Progenitor cell of endocrine pancreas (in vitro differentiated cells): ENCODE data around the gene ATF5. TPM values are rescaled to one million over a fixed set of nuclear protein-coding genes. Genes with fewer than 3 reads are reported as not detected.

Source experiments
- DNase-seq: peaks from one replicate; pipeline ENCODE4 v3.0.0; 2021; ENCODE audit warnings: low spot score; ENCODE audit not compliant: unreplicated experiment
- H3K27ac Mint-ChIP-seq: 2 replicates; pipeline ENCODE4 v1.8.0; 2021; ENCODE audit warnings: mild to moderate bottlenecking, moderate library complexity, mixed read lengths
- H3K27me3 Mint-ChIP-seq: 2 replicates; pipeline ENCODE4 v1.8.0; 2021; ENCODE audit warnings: mixed read lengths
- H3K36me3 Mint-ChIP-seq: 2 replicates; pipeline ENCODE4 v1.8.0; 2022; ENCODE audit warnings: mixed read lengths; ENCODE audit not compliant: insufficient read depth
- H3K4me1 Mint-ChIP-seq: 2 replicates; pipeline ENCODE4 v1.8.0; 2021; ENCODE audit warnings: low read depth, mixed read lengths
- H3K4me3 Mint-ChIP-seq: 2 replicates; pipeline ENCODE4 v1.8.0; 2021; ENCODE audit warnings: low read depth, mild to moderate bottlenecking, moderate library complexity, mixed read lengths
- H3K9me3 Mint-ChIP-seq: 2 replicates; pipeline ENCODE4 v1.8.0; 2021; ENCODE audit warnings: low read depth, mixed read lengths
- CTCF ChIP-seq: fragments of 200-600 bp; sonication (generic); IDR thresholded peaks from one replicate; pipeline ENCODE4 v1.5.0; 2021; ENCODE audit warnings: antibody characterized with exemption, mild to moderate bottlenecking; ENCODE audit not compliant: unreplicated experiment
- total RNA-seq: library from RNA; stranded (reverse); gene quantifications from 2 replicates; pipeline ENCODE4 v1.2.1, GENCODE V29; 2021

The ATF5 gene
- total RNA-seq, 1 donor from 2014 or later: 14.5 TPM

GRCh38 chr19:49952479-49952836 lies 23.5 kb downstream of the ATF5 start:
- H3K27me3 Mint-ChIP-seq: no peaks in the 10 kb centered on the region
- TF ChIP-seq CTCF: no peak
- H3K9me3 Mint-ChIP-seq: no peaks in the 10 kb centered on the region
- H3K27ac Mint-ChIP-seq: no peak overlapping the region
- H3K36me3 Mint-ChIP-seq: no peaks in the 10 kb centered on the region
- peaks cover 20% of the 10 kb centered on the region for H3K4me1 Mint-ChIP-seq
- no peak for DNase-seq
- no peak overlapping the region for H3K4me3 Mint-ChIP-seq

GRCh38 chr19:49952906-49953305 lies 23.9 kb downstream of the ATF5 start:
- TF ChIP-seq CTCF: no peak
- Mint-ChIP-seq H3K4me1 (peaks cover 20% of the 10 kb centered on the region), H3K9me3 (no peaks in the 10 kb centered on the region), H3K36me3 (no peaks in the 10 kb centered on the region), H3K27me3 (no peaks in the 10 kb centered on the region), H3K27ac (no peak overlapping the region), H3K4me3 (no peak overlapping the region)
- DNase-seq: no peak

GRCh38 chr19:49953416-49953815 lies 24.4 kb downstream of the ATF5 start:
- H3K4me3 Mint-ChIP-seq: no peak overlapping the region
- no peaks in the 10 kb centered on the region for H3K27me3 Mint-ChIP-seq
- DNase-seq: no peak
- no peak overlapping the region for H3K27ac Mint-ChIP-seq
- H3K9me3 Mint-ChIP-seq: no peaks in the 10 kb centered on the region
- no peak for TF ChIP-seq CTCF
- no peaks in the 10 kb centered on the region for H3K36me3 Mint-ChIP-seq
- peaks cover 20% of the 10 kb centered on the region for H3K4me1 Mint-ChIP-seq

- H3K27me3 Mint-ChIP-seq: no peaks in the 10 kb centered on the region
- no peaks in the 10 kb centered on the region for H3K9me3 Mint-ChIP-seq
- TF ChIP-seq CTCF: no peak
- H3K4me3 Mint-ChIP-seq: no peak overlapping the region
- H3K27ac Mint-ChIP-seq: no peak overlapping the region
- H3K4me1 Mint-ChIP-seq: peaks cover 20% of the 10 kb centered on the region
- H3K36me3 Mint-ChIP-seq: no peaks in the 10 kb centered on the region
- no peak for DNase-seq
Measured at GRCh38 chr19:49954092-49954829, 25.3 kb downstream of the ATF5 start.

GRCh38 chr19:49954933-49955332 lies 25.9 kb downstream of the ATF5 start:
- H3K4me1 Mint-ChIP-seq: peaks cover 20% of the 10 kb centered on the region
- no peak for TF ChIP-seq CTCF
- H3K9me3 Mint-ChIP-seq: no peaks in the 10 kb centered on the region
- no peak overlapping the region for H3K4me3 Mint-ChIP-seq
- no peaks in the 10 kb centered on the region for H3K36me3 Mint-ChIP-seq
- no peak for DNase-seq
- H3K27me3 Mint-ChIP-seq: no peaks in the 10 kb centered on the region
- H3K27ac Mint-ChIP-seq: no peak overlapping the region
